HUDEP-2 (cell line): ENCODE results near the gene PGA5.

ENCODE experiments used
- DNase-seq, 76 experiments: peaks; one replicate each; lab custom pipeline; 2025; ENCODE audit not compliant: unreplicated experiment in 76 of 76; lab: John Stamatoyannopoulos, UW

The PGA5 gene

GRCh38 chr11:61290905-61291690 lies 50.1 kb downstream of the PGA5 start:
- peak in 16 of 76 experiments; percentile 10 to 36 (median 18) for DNase-seq

GRCh38 chr11:61292356-61292755 lies 51.4 kb downstream of the PGA5 start:
- peak in 7 of 76 experiments; percentile 2 to 37 (median 17) for DNase-seq

GRCh38 chr11:61293867-61294716 lies 53.1 kb downstream of the PGA5 start:
- peak in 72 of 76 experiments; percentile 21 to 87 (median 66) for DNase-seq

GRCh38 chr11:61294717-61295595 lies 54.0 kb downstream of the PGA5 start, which contains the start of gene VWCE:
Gene VWCE, minus strand, starts transcription at chr11:61295316. Its CDS starts 279 bp downstream, at chr11:61295037.
- peak in 73 of 76 experiments; percentile 13 to 85 (median 73) for DNase-seq

- peak in 2 of 76 experiments; percentile 10 to 37 for DNase-seq
Measured at GRCh38 chr11:61295596-61295926, 54.6 kb downstream of the PGA5 start.

GRCh38 chr11:61297341-61297740 lies 56.4 kb downstream of the PGA5 start:
- DNase-seq, result no peak

- DNase-seq, result no peak
Measured at GRCh38 chr11:61297746-61298145, 56.8 kb downstream of the PGA5 start.

GRCh38 chr11:61298663-61299244 lies 57.8 kb downstream of the PGA5 start:
- DNase-seq, result no peak
